K562 (cell line): ENCODE data around the gene MAP3K20. TPM values are rescaled to one million over a fixed set of nuclear protein-coding genes. Genes with fewer than 3 reads are reported as not detected.

Experiments used
- ATF7 ChIP-seq: fragments of 450-650 bp; IDR thresholded peaks from 2 replicates; pipeline ENCODE4 v1.7.1; 2014; ENCODE audit warnings: mild to moderate bottlenecking, moderate library complexity
- EP300 ChIP-seq: IDR thresholded peaks from 2 replicates; pipeline ENCODE4 v1.6.1; 2012; ENCODE audit warnings: low read length, improper control_type of control experiment
- FOS ChIP-seq: IDR thresholded peaks from 3 replicates; pipeline ENCODE4 v1.6.1; 2011; ENCODE audit not compliant: insufficient read length; ENCODE audit errors: extremely low read depth
- LEF1 ChIP-seq: fragments of 450-650 bp; IDR thresholded peaks from 2 replicates; pipeline ENCODE4 v1.6.1; 2016; ENCODE audit warnings: mild to moderate bottlenecking
- MITF ChIP-seq: IDR thresholded peaks from 2 replicates; pipeline ENCODE4 v1.6.1; 2014; ENCODE audit warnings: antibody characterized with exemption
- SMARCA4 ChIP-seq: fragments of 450-650 bp; IDR thresholded peaks from 2 replicates; pipeline ENCODE4 v1.6.1; 2016
- WHSC1 ChIP-seq: IDR thresholded peaks from one replicate; pipeline ENCODE4 v1.6.1; 2012; ENCODE audit warnings: low read length, control low read depth, inconsistent platforms
- polyA plus RNA-seq, 8 experiments: library from polyadenylated mRNA; depleted of rRNA in 4 of 8; stranded (reverse) in 5 of 8; unstranded in 3 of 8; fragments of >200 nt; fragmentation: Nextera tagmentation in 2 of 8; fragmentation: Illumina TruSeq in 1 of 8; extraction: Ambion mirVana in 2 of 8; extraction: Trizol in 1 of 8; gene quantifications; 2 replicates each; pipeline versions ENCODE4 v1.2.1 to v1.2.3, GENCODE V29; 2011 to 2014; ENCODE audit warnings: inconsistent platforms in 1 of 8, missing spikeins in 1 of 8
- total RNA-seq, 7 experiments: library from RNA; depleted of rRNA in 6 of 7; stranded (reverse); fragments of >200 nt in 6 of 7; fragmentation: Illumina TruSeq in 2 of 7; extraction: Trizol in 2 of 7; gene quantifications; 2 replicates each; pipeline versions ENCODE4 v1.2.1 to v1.2.3, GENCODE V29; 2011 to 2021; ENCODE audit warnings: low replicate concordance in 1 of 7
- TF ChIP-seq, protein P1 (sequence below): sonication (generic); formaldehyde crosslinking; IDR thresholded peaks from 2 replicates; pipeline ENCODE4 v1.8.0; 2022; ENCODE audit warnings: mild to moderate bottlenecking, missing genetic modification reagents

The MAP3K20 gene
- total and polyA plus RNA-seq, 9 of the 15 experiments (the other 6 are each of a cell fraction or from before 2014, with no cell fraction given), result 9.8 to 34.2 (median 27.3) TPM

DNA sequence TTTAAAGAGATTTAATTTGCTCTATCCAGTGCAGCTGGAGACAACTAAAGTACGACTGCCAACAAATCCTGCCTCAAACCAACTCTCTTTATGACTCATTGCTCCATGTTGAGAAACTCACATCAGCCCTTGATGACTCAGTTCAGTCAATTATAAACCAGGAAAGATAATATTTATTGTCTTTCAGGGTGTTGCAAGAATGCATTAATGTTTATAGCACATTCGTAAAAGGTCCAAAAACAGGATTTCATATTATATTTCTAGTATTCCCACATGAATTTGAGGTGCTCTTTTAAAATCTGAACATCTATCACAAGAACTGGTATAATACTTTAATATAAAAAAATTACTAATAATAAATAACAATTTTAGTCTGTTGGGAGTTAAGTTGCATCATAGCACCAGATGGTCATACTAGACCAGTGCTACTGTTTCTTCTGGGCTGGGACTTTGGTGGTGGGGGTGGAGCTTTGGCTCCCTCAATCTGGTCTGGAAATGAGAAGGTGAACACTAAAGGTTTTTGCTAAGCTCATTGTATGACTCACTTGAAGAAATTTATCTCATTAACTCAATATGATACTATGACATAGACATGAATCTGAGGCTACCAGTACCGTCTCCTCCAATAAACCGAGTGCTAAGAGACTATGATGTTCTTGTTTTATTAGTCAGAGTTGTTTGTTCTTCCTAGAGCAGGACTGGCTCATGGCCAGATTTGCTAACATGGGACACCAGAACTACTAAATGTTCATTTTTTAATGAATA is 26.6 kb upstream of the MAP3K20 start (continued):
- TF ChIP-seq, protein P1, sequence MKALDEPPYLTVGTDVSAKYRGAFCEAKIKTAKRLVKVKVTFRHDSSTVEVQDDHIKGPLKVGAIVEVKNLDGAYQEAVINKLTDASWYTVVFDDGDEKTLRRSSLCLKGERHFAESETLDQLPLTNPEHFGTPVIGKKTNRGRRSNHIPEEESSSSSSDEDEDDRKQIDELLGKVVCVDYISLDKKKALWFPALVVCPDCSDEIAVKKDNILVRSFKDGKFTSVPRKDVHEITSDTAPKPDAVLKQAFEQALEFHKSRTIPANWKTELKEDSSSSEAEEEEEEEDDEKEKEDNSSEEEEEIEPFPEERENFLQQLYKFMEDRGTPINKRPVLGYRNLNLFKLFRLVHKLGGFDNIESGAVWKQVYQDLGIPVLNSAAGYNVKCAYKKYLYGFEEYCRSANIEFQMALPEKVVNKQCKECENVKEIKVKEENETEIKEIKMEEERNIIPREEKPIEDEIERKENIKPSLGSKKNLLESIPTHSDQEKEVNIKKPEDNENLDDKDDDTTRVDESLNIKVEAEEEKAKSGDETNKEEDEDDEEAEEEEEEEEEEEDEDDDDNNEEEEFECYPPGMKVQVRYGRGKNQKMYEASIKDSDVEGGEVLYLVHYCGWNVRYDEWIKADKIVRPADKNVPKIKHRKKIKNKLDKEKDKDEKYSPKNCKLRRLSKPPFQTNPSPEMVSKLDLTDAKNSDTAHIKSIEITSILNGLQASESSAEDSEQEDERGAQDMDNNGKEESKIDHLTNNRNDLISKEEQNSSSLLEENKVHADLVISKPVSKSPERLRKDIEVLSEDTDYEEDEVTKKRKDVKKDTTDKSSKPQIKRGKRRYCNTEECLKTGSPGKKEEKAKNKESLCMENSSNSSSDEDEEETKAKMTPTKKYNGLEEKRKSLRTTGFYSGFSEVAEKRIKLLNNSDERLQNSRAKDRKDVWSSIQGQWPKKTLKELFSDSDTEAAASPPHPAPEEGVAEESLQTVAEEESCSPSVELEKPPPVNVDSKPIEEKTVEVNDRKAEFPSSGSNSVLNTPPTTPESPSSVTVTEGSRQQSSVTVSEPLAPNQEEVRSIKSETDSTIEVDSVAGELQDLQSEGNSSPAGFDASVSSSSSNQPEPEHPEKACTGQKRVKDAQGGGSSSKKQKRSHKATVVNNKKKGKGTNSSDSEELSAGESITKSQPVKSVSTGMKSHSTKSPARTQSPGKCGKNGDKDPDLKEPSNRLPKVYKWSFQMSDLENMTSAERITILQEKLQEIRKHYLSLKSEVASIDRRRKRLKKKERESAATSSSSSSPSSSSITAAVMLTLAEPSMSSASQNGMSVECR (CRISPR knock-in tag), result no peak
- TF ChIP-seq LEF1 (peak; percentile 59; the same call in 1 of the 2 replicates), WHSC1 (no peak), EP300 (peak; percentile 52; the same call in 1 of the 2 replicates), FOS (peak; percentile 68), MITF (no peak), SMARCA4 (peak; percentile 85), ATF7 (peak; percentile 51)
